NCI-H69 (cell line): Measurements from ENCODE around the gene ZNF593.

Source experiments
- DNase-seq: peaks from one replicate; lab custom pipeline; 2025; lab: John Stamatoyannopoulos, UW

ZNF593 gene

GRCh38 chr1:26148887-26149286 is 20.8 kb upstream of the ZNF593 start:
- no peak for DNase-seq

GRCh38 chr1:26153966-26154532 is 15.7 kb upstream of the ZNF593 start:
- DNase-seq: no peak

DNA sequence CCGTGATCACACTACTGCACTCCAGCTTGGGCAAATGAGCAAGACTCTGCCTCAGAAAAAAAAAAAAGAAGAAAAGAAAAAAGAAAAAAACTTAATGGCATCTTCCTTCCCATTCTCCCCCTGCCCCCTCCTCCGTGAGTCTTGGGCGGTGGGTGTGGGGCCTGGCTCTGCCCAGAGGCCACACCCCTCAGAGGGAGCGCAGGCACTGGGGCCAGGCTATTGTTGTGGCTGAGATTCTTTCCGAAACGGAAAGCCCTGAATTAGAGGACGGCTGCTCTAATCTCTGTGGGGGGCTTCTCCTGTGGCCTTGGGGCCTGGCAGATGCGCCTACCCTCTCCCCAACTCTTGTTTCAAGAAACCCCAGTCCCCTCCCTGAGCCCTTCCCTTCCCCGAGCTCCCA is 15.0 kb upstream of the ZNF593 start:
- no peak for DNase-seq

DNA sequence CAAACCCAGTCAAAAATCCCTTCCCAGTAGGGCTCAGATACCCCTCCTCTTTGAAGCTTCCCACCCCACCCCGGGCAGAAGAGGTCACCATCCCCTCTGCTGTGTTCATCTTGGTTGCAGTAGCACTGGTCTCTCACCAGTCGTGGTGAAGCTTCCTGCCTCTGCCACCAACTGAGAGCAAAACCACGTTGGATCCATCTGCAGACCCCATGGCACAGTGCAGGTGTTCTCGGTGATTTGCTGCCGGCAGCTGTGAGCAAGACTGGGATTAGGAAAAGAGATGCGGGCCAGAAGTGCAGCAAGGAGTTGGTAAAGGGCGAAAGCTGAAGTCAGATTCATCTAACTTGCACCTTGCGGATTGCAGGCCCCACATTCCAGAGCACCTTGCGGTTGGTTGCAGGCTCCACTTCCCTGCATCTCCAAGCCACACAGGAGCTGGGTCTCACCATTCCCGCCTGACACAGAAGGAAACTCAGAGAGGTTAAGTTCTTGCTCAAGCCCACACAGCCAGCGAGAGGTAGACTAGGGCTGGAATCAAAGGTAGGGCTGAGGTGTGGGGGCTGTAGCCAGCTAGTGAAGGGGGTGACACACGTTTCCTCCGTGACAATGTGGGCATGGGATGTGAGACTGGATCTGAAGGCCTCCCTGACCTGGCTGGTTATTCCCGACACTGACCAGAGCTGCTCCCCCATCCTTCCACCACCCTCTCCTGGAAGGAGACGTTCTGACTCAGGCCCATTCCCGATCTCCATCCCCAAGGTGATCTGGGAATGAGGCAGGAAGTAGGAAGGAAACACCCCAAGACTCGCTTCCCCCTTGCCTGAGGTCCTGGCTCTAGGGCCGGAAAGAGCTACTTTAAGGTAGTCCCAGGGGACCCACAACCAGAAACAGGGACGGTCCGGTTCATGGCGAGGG is 14.1 kb upstream of the ZNF593 start:
- DNase-seq: no peak

- DNase-seq: peak; percentile 68
Observed at GRCh38 chr1:26156285-26157038, 13.2 kb upstream of the ZNF593 start.

DNA sequence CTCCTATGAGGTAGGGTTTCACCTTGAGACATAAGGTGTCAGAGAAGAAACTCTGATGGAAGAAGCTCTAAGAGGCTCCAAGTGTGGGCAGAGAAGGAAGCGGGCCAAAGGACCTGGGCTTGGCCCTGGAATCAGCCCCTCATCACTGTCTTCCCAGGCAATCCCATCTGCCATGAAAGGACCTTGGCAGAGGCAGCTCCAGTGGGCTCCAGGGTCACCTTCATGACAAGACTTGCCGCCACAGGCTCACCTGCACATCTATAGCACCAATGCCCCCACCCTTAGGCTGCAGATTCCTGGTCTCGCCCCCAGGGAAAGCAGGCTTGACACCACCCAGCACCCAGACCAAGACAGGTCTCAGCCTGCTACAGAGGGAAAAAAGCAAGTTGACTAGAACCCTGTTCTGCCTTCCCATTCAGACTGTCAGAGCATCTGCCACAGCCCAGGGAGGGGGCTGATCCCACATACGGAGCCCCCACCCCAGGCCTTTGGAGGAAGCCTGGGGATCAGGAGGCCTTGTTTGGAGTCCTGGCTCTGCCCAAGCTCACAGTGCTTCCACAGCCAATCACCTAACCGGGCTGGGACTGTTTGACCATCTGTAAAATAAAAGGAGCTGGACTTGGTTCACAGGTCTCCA is 11.3 kb upstream of the ZNF593 start:
- DNase-seq: no peak

GRCh38 chr1:26158908-26159742 is 10.6 kb upstream of the ZNF593 start, which contains the start of gene FAM110D:
TSS of gene FAM110D (plus strand) at chr1:26159079. CDS start at chr1:26161292, 2,213 bp downstream.
- DNase-seq: no peak

GRCh38 chr1:26159743-26160039 is 10.0 kb upstream of the ZNF593 start:
- no peak for DNase-seq

- no peak for DNase-seq
Observed at GRCh38 chr1:26160527-26161414, 8.9 kb upstream of the ZNF593 start.

DNA sequence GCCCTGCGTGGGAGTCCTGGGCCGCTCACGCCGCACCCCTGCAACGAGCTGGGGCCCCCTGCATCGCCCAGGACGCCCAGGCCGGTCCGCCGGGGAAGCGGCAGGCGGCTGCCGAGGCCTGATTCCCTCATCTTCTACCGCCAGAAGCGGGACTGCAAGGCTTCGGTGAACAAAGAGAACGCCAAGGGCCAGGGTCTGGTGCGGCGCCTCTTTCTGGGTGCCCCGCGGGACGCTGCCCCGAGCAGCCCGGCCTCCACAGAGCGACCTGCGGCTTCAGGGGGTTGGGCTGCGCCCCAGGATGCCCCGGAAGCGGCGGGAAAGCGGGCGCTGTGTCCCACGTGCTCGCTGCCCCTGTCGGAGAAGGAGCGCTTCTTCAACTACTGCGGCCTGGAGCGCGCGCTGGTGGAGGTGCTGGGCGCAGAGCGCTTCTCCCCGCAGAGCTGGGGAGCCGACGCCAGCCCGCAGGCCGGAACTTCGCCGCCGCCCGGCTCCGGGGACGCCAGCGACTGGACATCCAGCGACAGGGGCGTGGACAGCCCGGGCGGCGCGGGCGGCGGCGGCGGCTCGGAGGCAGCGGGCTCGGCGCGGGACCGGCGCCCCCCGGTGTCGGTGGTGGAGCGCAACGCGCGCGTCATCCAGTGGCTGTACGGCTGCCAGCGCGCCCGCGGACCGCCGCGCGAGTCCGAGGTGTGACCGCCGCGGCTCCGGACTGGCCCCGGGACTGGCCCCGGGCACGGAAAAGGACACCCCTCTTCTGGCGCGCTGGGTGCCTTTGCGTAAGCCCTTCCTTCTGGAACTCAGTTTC is 8.1 kb upstream of the ZNF593 start:
- peak; percentile 70 for DNase-seq

DNA sequence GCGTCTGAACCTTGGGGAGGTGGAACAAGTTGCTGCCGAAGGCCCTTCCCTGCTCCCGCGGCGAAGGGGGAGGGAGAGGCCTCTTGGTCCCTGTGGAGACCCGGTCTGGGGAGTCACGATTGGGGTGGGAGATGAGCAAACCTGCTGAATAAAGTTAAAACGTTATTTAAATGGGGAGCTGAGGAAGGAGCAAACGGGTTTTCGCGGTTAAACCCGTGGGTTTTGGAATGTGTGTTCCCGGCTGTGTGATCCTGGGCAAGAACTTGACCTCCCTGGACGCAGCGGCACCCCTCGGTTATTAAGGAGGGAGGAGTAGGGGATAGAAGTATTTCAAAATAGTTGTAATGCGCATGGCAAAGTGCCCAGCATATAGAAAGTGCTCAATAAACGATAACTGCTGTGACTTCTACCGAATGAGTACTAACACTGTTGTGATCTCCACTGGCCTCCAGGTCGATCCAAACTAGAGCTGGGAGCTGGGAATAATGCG is 7.4 kb upstream of the ZNF593 start:
- no peak for DNase-seq

GRCh38 chr1:26163684-26164035 is 6.0 kb upstream of the ZNF593 start:
- DNase-seq: no peak

GRCh38 chr1:26164036-26164860 is 5.5 kb upstream of the ZNF593 start:
- DNase-seq: peak; percentile 44

GRCh38 chr1:26164861-26165842 is 4.6 kb upstream of the ZNF593 start:
- DNase-seq: no peak

DNA sequence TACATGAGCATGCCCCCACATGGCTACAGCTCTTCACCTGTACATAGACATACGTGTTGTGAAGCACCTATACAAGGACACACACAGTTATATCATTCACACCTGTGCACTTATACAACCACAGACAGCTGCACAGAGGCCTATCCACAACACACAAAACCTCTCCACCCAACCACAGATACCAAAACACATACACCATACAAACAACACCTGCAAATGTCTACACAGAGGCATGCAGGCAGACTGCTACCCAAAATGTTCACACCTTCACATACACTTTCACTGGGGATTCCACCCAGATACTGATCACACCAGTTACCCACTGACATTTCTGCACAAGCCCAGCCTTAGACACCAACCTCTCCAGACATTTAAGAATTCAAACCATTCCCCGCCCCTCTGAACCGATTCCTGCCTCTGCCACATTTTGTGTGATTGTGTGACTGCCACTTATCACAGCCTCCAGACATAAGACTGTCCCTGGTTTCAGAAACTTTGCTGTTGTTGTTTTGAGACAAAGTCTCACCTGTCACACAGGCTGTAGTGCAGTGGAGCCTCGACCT is 2.9 kb upstream of the ZNF593 start:
- DNase-seq: no peak

DNA sequence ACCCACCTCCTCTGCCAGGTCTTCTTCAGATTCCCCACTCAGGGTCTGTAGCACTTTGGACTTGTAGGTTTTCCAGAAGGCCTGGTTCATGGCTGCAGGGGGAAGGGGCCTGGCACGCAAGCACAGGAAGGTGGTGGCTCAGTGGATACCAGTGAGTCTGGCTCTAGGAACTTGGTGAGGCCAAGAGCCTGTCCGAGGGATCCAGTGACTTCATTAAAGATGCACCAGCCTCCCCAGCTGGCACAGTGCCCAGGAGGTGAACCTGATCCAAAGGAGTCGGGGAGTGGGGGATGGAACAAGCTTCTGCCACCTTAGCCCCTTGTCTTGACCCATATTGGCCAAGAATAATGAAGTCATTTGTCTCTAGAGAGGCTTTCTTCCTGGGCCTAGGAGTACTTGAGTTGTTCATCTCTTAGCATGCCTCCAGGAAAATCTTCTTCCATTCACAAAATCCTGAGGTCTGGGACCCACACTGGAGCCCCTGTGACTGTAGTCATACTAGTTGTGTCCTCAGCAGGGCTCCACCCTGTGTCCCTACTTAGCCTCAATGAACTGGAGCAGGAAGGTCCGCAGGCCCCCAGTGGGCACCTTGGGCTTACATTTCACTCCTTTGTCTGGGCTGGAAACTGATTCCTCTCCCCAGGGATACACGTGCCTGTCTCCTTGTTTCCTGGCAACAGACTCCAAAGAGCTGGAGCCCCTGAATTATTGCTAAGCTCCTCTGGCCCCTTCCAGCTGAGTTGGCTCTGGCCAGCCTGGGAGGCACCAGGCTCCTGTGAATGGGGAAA is 1.1 kb upstream of the ZNF593 start, which contains the start of gene C1orf232:
Gene C1orf232 (minus strand): TSS at position 554 of the 788 bp plus-strand sequence. CDS start 464 bp downstream, at position 90.
- peak; percentile 84 for DNase-seq
